ENCODE results near the gene MYH7B. TPM values are rescaled to one million over a fixed set of nuclear protein-coding genes. Genes with fewer than 3 reads are reported as not detected.

MYH7B gene
- total RNA-seq, 1 experiment from 2014 or later: 0.98 TPM

- no peak for TF ChIP-seq NR3C1 (CRISPR knock-in tag; conservative IDR thresholded peaks at IDR 0.05; ENCODE audit: low read depth)
These were observed 1.7 kb upstream of the MYH7B start (continued) for GRCh38 chr20:34953960-34954359.

GRCh38 chr20:34954904-34955230, 801 bp upstream of the MYH7B start:
- Mint-ChIP-seq H3K36me3 (peaks cover 5% of the 10 kb centered on the region; the same call in 1 of the 2 replicates), H3K9me3 (no peaks in the 10 kb centered on the region), H3K4me3 (peak overlapping the region; percentile 91), H3K4me1 (peaks cover 48% of the 10 kb centered on the region), H3K27ac (peak overlapping the region; percentile 93), H3K27me3 (ENCODE audit: low read depth) (peaks cover 8% of the 10 kb centered on the region)
- ChIA-PET POLR2A (interaction anchor here (0.6 to 0.9 kb wide), 3 partner anchors 11 to 415 kb away, joined by 3 to 4 read pairs (median 3); no protein-coding TSS in a partner anchor), CTCF (interaction anchor here (1.0 to 3.6 kb wide), 3 partner anchors 43 to 82 kb away, joined by 6 to 103 read pairs (median 29); partner anchors contain the start of genes ACSS2 and GGT7)
- no peak for ATAC-seq
- TF ChIP-seq MYBL2 (CRISPR knock-in tag; IDR thresholded peaks at IDR 0.05): no peak
- DNase-seq (ENCODE audit: low spot score): peak; percentile 22

- peak overlapping the region; percentile 93 for H3K27ac Mint-ChIP-seq
- CTCF ChIA-PET: interaction anchor here (0.5 to 3.6 kb wide), 27 partner anchors 8 to 373 kb away, joined by 3 to 103 read pairs (median 4); partner anchors contain the start of genes ACSS2, GGT7, MMP24 and MMP24OS
- H3K4me1 Mint-ChIP-seq: peaks cover 50% of the 10 kb centered on the region
These were observed 382 bp downstream of the MYH7B start for GRCh38 chr20:34956041-34956458.

GRCh38 chr20:34956751-34957472, 1.2 kb downstream of the MYH7B start:
- ChIA-PET CTCF (interaction anchor here (0.5 to 3.6 kb wide), 10 partner anchors 17 to 307 kb away, joined by 3 to 103 read pairs (median 5); partner anchors contain the start of genes ACSS2 and GGT7), POLR2A (interaction anchor here (0.5 to 0.9 kb wide), 2 partner anchors 17 to 27 kb away, joined by 3 read pairs; no protein-coding TSS in a partner anchor)
- Mint-ChIP-seq H3K4me1 (peaks cover 46% of the 10 kb centered on the region), H3K36me3 (no peaks in the 10 kb centered on the region), H3K9me3 (no peaks in the 10 kb centered on the region), H3K4me3 (peak overlapping the region; percentile 91; the same call in 1 of the 2 replicates), H3K27me3 (ENCODE audit: low read depth) (peaks cover 8% of the 10 kb centered on the region), H3K27ac (peak overlapping the region; percentile 93)
- ATAC-seq: no peak
- no peak for DNase-seq (ENCODE audit: low spot score)
- TF ChIP-seq JAZF1 (CRISPR knock-in tag; IDR thresholded peaks at IDR 0.05): no peak
- TF ChIP-seq ZNF263 (CRISPR knock-in tag; IDR thresholded peaks at IDR 0.05; ENCODE audit: low read depth): no peak
- no peak for TF ChIP-seq ATF1 (CRISPR knock-in tag; IDR thresholded peaks at IDR 0.05)
- no peak for TF ChIP-seq OVOL2 (CRISPR knock-in tag; IDR thresholded peaks at IDR 0.05; ENCODE audit: borderline replicate concordance)
- TF ChIP-seq FOXJ3 (CRISPR knock-in tag; IDR thresholded peaks at IDR 0.05; ENCODE audit: borderline replicate concordance): no peak
- TF ChIP-seq ZBTB43 (CRISPR knock-in tag; IDR thresholded peaks at IDR 0.05): no peak
- no peak for TF ChIP-seq MYBL2 (CRISPR knock-in tag; IDR thresholded peaks at IDR 0.05)
- no peak for TF ChIP-seq SMAD3 (CRISPR knock-in tag; IDR thresholded peaks at IDR 0.05; ENCODE audit: borderline replicate concordance)
- TF ChIP-seq NR2C2 (CRISPR knock-in tag; IDR thresholded peaks at IDR 0.05): no peak
- no peak for TF ChIP-seq CBFB (CRISPR knock-in tag; IDR thresholded peaks at IDR 0.05; ENCODE audit: low read depth)
- no peak for TF ChIP-seq HMGA2 (CRISPR knock-in tag; IDR thresholded peaks at IDR 0.05)
- no peak for TF ChIP-seq JUN (CRISPR knock-in tag; IDR thresholded peaks at IDR 0.05)

More at GRCh38 chr20:34956041-34956458, 382 bp downstream of the MYH7B start:
- peak overlapping the region; percentile 91 for H3K4me3 Mint-ChIP-seq
- TF ChIP-seq HMGXB4 (CRISPR knock-in tag; IDR thresholded peaks at IDR 0.05) (no peak), CDX4 (CRISPR knock-in tag; IDR thresholded peaks at IDR 0.05; ENCODE audit: borderline replicate concordance) (no peak), ZBTB21 (CRISPR knock-in tag; IDR thresholded peaks at IDR 0.05; ENCODE audit: borderline replicate concordance) (no peak), NFE2L1 (CRISPR knock-in tag; IDR thresholded peaks at IDR 0.05) (no peak), GTF2I (CRISPR knock-in tag; conservative IDR thresholded peaks at IDR 0.05) (no peak), ATF6 (CRISPR knock-in tag; IDR thresholded peaks at IDR 0.05) (no peak), GABPB1 (CRISPR knock-in tag; IDR thresholded peaks at IDR 0.05) (no peak), NFATC4 (CRISPR knock-in tag; IDR thresholded peaks at IDR 0.05) (no peak)
- no peaks in the 10 kb centered on the region for H3K9me3 Mint-ChIP-seq
- POLR2A ChIA-PET: interaction anchor here (0.9 to 1.0 kb wide), 2 partner anchors 16 to 28 kb away, joined by 3 to 5 read pairs; no protein-coding TSS in a partner anchor
- no peak for DNase-seq (ENCODE audit: low spot score)
- no peak for ATAC-seq
- peaks cover 8% of the 10 kb centered on the region for H3K27me3 Mint-ChIP-seq (ENCODE audit: low read depth)
- no peaks in the 10 kb centered on the region for H3K36me3 Mint-ChIP-seq

Measured in WTC11 (cell line).